Measurements from ENCODE around the gene RACGAP1. TPM values are rescaled to one million over a fixed set of nuclear protein-coding genes. Genes with fewer than 3 reads are reported as not detected.
"Not testable (repeated sequence)": the region's sequence is repeated elsewhere in the genome, so short reads cannot be mapped to it uniquely, and the experiment has no call there.

The RACGAP1 gene
- total RNA-seq, 1 donor from 2014 or later = 42.1 TPM

GRCh38 chr12:50003595-50003994 is 21.7 kb downstream of the RACGAP1 start:
- TF ChIP-seq, protein P1, sequence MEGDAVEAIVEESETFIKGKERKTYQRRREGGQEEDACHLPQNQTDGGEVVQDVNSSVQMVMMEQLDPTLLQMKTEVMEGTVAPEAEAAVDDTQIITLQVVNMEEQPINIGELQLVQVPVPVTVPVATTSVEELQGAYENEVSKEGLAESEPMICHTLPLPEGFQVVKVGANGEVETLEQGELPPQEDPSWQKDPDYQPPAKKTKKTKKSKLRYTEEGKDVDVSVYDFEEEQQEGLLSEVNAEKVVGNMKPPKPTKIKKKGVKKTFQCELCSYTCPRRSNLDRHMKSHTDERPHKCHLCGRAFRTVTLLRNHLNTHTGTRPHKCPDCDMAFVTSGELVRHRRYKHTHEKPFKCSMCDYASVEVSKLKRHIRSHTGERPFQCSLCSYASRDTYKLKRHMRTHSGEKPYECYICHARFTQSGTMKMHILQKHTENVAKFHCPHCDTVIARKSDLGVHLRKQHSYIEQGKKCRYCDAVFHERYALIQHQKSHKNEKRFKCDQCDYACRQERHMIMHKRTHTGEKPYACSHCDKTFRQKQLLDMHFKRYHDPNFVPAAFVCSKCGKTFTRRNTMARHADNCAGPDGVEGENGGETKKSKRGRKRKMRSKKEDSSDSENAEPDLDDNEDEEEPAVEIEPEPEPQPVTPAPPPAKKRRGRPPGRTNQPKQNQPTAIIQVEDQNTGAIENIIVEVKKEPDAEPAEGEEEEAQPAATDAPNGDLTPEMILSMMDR (IDR thresholded peaks at IDR 0.05; ENCODE audit: unreplicated experiment) = no peak
- H3K9me3 Mint-ChIP-seq (ENCODE audit: low read depth) = no peaks in the 10 kb centered on the region
- H3K36me3 Mint-ChIP-seq (ENCODE audit: insufficient read depth) = peaks cover 12% of the 10 kb centered on the region

DNA sequence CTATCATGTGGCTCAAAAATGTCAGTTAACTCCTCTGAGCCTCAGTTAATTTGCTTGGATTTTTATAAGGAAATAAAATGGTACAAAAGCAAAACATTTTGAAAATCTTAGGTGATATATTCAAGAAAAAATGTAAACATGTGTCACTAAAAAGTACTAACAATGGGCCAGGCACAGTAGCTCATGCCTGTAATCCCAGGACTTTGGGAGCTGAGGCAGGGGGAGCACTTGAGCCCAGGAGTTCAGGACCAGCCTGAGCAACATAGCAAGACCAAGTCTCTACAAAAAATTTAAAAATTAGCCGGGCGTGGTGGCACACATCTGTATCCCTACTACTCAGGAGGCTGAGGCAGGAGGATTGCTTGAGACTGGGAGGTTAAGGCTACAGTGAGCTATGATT is 26.8 kb downstream of the RACGAP1 start:
- TF ChIP-seq, protein P1 (IDR thresholded peaks at IDR 0.05; ENCODE audit: unreplicated experiment) = no peak
- DNase-seq (ENCODE audit: low spot score, unreplicated experiment) = no peak
- Mint-ChIP-seq H3K4me3 (ENCODE audit: low read depth) (no peak overlapping the region), H3K9me3 (ENCODE audit: low read depth) (no peaks in the 10 kb centered on the region), H3K27me3 (no peaks in the 10 kb centered on the region), H3K4me1 (ENCODE audit: low read depth) (no peaks in the 10 kb centered on the region), H3K36me3 (ENCODE audit: insufficient read depth) (peaks cover 19% of the 10 kb centered on the region), H3K27ac (no peak overlapping the region)

More at GRCh38 chr12:50003595-50003994, 21.7 kb downstream of the RACGAP1 start:
- Mint-ChIP-seq H3K4me3 (ENCODE audit: low read depth) (no peak overlapping the region), H3K4me1 (ENCODE audit: low read depth) (no peaks in the 10 kb centered on the region), H3K27me3 (no peaks in the 10 kb centered on the region), H3K27ac (no peak overlapping the region)
- DNase-seq (ENCODE audit: low spot score, unreplicated experiment) = no peak

DNA sequence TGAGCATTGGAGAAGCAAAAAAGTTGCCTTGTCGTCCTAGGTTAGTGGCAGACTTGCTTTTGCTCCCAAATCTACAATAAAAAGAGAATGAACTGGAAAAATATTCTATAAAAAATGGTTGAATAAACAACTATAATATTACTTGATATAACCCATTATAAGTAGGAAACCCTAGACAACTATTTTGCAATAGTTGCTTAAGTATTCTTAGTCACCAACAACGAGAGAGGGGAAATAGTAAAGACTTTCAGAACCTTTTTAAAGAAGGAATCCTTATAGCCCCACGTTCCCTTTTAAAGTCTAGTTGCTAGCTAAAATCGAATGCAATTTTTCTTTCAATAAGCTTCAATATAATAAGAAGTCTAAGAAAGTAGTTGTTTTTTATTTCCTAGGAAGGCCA is 35.0 kb downstream of the RACGAP1 start:
- H3K4me3 Mint-ChIP-seq (ENCODE audit: low read depth) = no peak overlapping the region
- H3K27me3 Mint-ChIP-seq = no peaks in the 10 kb centered on the region
- H3K4me1 Mint-ChIP-seq (ENCODE audit: low read depth) = peaks cover 4% of the 10 kb centered on the region
- no peak overlapping the region for H3K27ac Mint-ChIP-seq
- peaks cover 25% of the 10 kb centered on the region for H3K36me3 Mint-ChIP-seq (ENCODE audit: insufficient read depth)
- TF ChIP-seq, protein P1 (IDR thresholded peaks at IDR 0.05; ENCODE audit: unreplicated experiment) = no peak
- no peak for DNase-seq (ENCODE audit: low spot score, unreplicated experiment)
- no peaks in the 10 kb centered on the region for H3K9me3 Mint-ChIP-seq (ENCODE audit: low read depth)

GRCh38 chr12:49989400-49989799 is 35.9 kb downstream of the RACGAP1 start:
- not testable (repeated sequence) for H3K27ac Mint-ChIP-seq; H3K27me3 Mint-ChIP-seq; DNase-seq (ENCODE audit: low spot score, unreplicated experiment); H3K9me3 Mint-ChIP-seq (ENCODE audit: low read depth); H3K4me1 Mint-ChIP-seq (ENCODE audit: low read depth); H3K4me3 Mint-ChIP-seq (ENCODE audit: low read depth)
- H3K36me3 Mint-ChIP-seq (ENCODE audit: insufficient read depth) = peaks cover 24% of the 10 kb centered on the region

DNA sequence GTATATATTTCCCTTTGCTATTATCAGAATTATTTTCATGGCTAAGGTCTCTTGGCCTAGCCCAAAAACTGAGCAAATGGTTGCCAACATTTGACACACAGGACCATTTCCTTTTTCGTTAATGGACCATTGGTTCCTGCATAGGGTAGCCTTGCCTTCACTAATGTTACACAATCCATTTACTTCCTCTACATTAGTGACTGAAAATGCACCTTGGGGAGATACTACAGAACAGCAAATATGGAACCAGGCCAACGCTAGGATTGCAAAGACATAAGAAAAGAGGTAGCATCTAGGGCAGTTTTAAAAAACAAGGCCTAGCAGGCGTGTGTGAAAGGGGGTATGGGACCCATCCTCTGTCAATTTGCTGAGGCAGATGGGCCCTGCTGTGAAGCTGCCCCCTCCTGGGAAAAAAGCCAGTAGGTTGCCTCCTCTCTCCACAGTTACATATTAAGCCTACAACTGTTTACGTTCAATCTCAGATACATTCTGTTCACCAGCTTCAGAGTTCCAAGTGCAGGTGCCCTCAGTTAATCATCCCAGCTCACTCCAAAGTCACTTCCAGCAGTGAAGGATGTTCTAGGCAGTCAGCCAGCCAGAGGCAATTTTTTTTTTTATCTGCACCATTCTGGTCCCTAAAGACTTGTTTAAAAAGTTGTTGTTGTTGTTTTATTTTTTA is 37.5 kb downstream of the RACGAP1 start:
- Mint-ChIP-seq H3K27ac (no peak overlapping the region), H3K4me3 (ENCODE audit: low read depth) (no peak overlapping the region), H3K36me3 (ENCODE audit: insufficient read depth) (peaks cover 15% of the 10 kb centered on the region), H3K9me3 (ENCODE audit: low read depth) (no peaks in the 10 kb centered on the region), H3K4me1 (ENCODE audit: low read depth) (peaks cover under 1% of the 10 kb centered on the region), H3K27me3 (peaks cover 5% of the 10 kb centered on the region)
- no peak for DNase-seq (ENCODE audit: low spot score, unreplicated experiment)
- TF ChIP-seq, protein P1 (IDR thresholded peaks at IDR 0.05; ENCODE audit: unreplicated experiment) = no peak

GRCh38 chr12:49986476-49986875 is 38.8 kb downstream of the RACGAP1 start:
- not testable (repeated sequence) for H3K27ac Mint-ChIP-seq; H3K36me3 Mint-ChIP-seq (ENCODE audit: insufficient read depth); DNase-seq (ENCODE audit: low spot score, unreplicated experiment); H3K9me3 Mint-ChIP-seq (ENCODE audit: low read depth); H3K4me3 Mint-ChIP-seq (ENCODE audit: low read depth); H3K4me1 Mint-ChIP-seq (ENCODE audit: low read depth); H3K27me3 Mint-ChIP-seq

All from progenitor cell of endocrine pancreas (in vitro differentiated cells).